NT2/D1 (cell line): ENCODE data around the gene KTN1.

ENCODE experiments used
- DNase-seq: peaks from one replicate; pipeline ENCODE4 v3.0.0-alpha.2; 2011; ENCODE audit warnings: low read depth, low spot score
- H3K27me3 ChIP-seq: 2 replicates; pipeline ENCODE4 v1.6.0; 2011; ENCODE audit warnings: mild to moderate bottlenecking; ENCODE audit not compliant: insufficient read length, insufficient read depth
- H3K36me3 ChIP-seq: 2 replicates; pipeline ENCODE4 v1.6.1; 2011; ENCODE audit warnings: mild to moderate bottlenecking, low read length, mixed read lengths; ENCODE audit not compliant: insufficient read depth, insufficient read length
- H3K4me1 ChIP-seq: 2 replicates; pipeline ENCODE4 v1.5.1; 2011; ENCODE audit not compliant: insufficient read depth, insufficient read length
- H3K4me3 ChIP-seq: 2 replicates; pipeline ENCODE4 v1.5.1; 2011; ENCODE audit warnings: low read depth; ENCODE audit not compliant: insufficient read length
- H3K9ac ChIP-seq: 2 replicates; pipeline ENCODE4 v1.6.0; 2011; ENCODE audit warnings: low read depth; ENCODE audit not compliant: insufficient read length
- H3K9me3 ChIP-seq: 2 replicates; pipeline ENCODE4 v1.5.1; 2011; ENCODE audit warnings: mild to moderate bottlenecking, low read length; ENCODE audit not compliant: insufficient read depth
- SUZ12 ChIP-seq: IDR thresholded peaks from 2 replicates; pipeline ENCODE4 v1.6.1; 2011; ENCODE audit not compliant: insufficient read length, insufficient read depth; ENCODE audit errors: extremely low read depth
- YY1 ChIP-seq: IDR thresholded peaks from 2 replicates; pipeline ENCODE4 v1.6.1; 2011; ENCODE audit not compliant: insufficient read length, insufficient read depth
- ZNF274 ChIP-seq: IDR thresholded peaks from 2 replicates; pipeline ENCODE4 v1.6.1; 2011; ENCODE audit warnings: mild to moderate bottlenecking, low read depth, low read length

Gene KTN1

DNA sequence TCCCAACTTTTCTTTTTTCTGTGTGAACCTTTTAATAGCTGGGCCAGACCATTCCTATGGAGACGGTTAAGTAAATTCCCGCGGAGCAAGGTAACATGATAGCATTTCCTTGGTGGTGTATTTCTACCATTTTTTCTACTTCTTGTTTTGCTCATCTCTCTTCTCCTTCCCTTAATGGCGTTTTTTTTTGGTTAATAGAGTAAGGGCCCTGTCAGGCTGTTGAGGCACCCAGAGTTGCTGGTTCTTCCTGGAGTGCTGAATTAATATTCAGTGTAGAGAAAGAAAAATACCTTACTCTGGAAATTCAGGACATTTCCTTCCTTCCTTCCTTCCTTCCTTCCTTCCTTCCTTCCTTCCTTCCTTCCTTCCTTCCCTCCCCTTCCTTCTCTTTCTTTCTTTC, 137.6 kb downstream of the KTN1 start:
- TF ChIP-seq SUZ12 (no peak), YY1 (no peak), ZNF274 (no peak)
- Histone ChIP-seq H3K9me3 (no peaks in the 10 kb centered on the region), H3K4me3 (no peak overlapping the region), H3K9ac (no peak overlapping the region), H3K27me3 (no peaks in the 10 kb centered on the region), H3K36me3 (no peaks in the 10 kb centered on the region), H3K4me1 (peaks cover 2% of the 10 kb centered on the region)
- no peak for DNase-seq

DNA sequence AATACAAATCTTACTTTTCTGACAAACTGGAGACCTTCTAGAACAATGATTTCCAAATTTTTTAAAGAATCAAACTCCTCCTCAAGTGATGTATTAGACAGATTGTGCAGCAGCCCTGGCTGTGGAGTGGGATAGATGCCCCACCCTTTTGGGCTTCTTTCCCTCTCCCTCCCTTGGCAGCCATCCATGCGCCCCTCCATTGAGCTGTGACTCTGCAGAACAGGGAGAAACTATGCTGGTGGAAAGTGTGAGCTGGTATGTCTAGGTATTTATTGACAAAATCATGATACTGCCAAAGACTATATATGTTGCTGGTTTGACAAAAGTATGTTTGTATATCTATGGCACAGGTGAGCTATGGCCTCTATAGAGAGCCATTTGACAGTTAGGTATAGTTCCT, 138.5 kb downstream of the KTN1 start:
- H3K4me3 ChIP-seq, result no peak overlapping the region
- H3K36me3 ChIP-seq, result no peaks in the 10 kb centered on the region
- TF ChIP-seq YY1 (no peak), ZNF274 (no peak), SUZ12 (no peak)
- no peaks in the 10 kb centered on the region for H3K27me3 ChIP-seq
- DNase-seq, result no peak
- H3K9ac ChIP-seq, result no peak overlapping the region
- H3K9me3 ChIP-seq, result no peaks in the 10 kb centered on the region
- H3K4me1 ChIP-seq, result peaks cover 2% of the 10 kb centered on the region

DNA sequence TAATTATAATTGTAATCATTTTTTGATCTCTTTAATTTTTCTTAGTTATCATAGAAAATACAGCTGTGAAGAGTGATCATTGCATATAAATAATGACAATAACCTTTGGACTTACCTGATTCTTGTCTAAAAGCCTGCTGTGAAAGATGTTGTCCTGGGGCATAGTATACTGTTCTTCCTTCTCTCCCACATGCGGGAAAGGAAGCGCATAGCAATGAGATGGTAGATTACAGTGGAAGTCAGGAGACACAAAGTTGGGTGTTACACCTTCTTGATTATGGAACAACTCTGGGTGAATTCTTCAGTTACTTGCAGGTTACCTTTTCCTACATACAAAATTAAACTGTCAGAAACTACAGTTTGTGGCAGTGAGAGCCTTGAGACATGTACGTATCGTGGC, 140.8 kb downstream of the KTN1 start:
- Histone ChIP-seq H3K9me3 (no peaks in the 10 kb centered on the region), H3K27me3 (no peaks in the 10 kb centered on the region), H3K4me3 (no peak overlapping the region), H3K36me3 (no peaks in the 10 kb centered on the region), H3K9ac (no peak overlapping the region), H3K4me1 (no peaks in the 10 kb centered on the region)
- no peak for DNase-seq
- TF ChIP-seq YY1, result no peak
- no peak for TF ChIP-seq ZNF274
- no peak for TF ChIP-seq SUZ12

DNA sequence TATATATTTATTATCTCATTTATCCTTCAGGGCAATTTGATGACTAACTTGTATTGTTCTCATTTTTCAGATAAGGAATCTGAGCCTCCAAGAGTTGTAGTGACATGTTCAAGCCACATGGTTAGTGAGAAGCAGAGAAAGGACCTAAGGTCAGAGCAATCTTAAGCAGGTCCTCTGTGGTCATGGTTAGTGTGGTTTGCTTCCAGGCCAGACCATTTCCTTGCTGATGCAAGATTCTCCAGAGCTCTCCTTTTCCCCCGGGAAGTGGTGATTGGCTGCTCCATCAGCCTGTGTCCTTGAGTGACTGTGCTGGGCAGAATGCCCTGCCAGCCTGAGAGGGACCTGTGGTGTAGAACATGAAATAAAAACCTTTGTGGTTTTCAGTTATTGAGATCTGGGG, 141.3 kb downstream of the KTN1 start:
- Histone ChIP-seq H3K4me1 (no peaks in the 10 kb centered on the region), H3K36me3 (no peaks in the 10 kb centered on the region), H3K27me3 (no peaks in the 10 kb centered on the region), H3K4me3 (no peak overlapping the region), H3K9me3 (no peaks in the 10 kb centered on the region), H3K9ac (no peak overlapping the region)
- TF ChIP-seq SUZ12 (no peak), ZNF274 (no peak), YY1 (no peak)
- DNase-seq, result no peak

DNA sequence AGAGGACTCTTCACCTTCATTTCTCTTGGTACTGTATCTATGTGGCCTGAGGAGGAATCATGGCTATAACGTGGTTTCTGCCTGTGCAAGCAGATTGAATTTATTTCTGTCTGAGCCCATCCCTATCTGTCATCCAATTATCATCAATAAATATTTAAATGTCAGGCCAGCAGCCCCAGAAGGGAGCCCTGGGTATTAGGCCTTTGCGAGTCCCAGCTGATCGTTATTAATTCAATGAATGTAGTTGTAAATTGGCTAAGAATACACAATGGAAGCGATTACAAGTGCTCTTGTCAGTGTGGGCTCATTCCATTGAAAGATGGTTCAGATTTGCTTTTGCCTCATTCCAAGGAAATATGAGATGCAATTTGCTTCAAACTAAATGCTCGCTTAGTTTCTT, 142.0 kb downstream of the KTN1 start:
- Histone ChIP-seq H3K4me1 (no peaks in the 10 kb centered on the region), H3K4me3 (no peak overlapping the region), H3K27me3 (no peaks in the 10 kb centered on the region), H3K9me3 (no peaks in the 10 kb centered on the region), H3K9ac (no peak overlapping the region), H3K36me3 (no peaks in the 10 kb centered on the region)
- DNase-seq, result no peak
- TF ChIP-seq SUZ12, result no peak
- no peak for TF ChIP-seq YY1

DNA sequence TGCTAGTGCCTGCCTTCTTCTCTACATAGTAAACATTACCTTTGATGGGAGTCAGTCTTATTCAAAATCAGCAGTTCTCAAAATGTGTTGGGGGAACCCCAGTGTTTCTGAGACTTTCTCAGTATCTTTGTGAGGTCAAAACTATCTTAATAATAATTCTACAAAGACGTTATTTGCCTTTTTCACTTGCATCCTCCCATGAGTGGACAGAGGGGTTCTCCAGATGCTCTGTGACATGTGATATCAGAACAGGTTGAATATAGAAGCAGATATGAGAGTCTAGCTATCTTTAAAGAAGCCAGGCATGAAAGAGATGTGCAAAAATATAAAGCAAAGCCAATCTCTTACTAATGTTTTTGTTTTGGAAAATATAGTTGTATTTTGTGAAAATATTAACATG, 144.7 kb downstream of the KTN1 start:
- Histone ChIP-seq H3K36me3 (no peaks in the 10 kb centered on the region), H3K9me3 (no peaks in the 10 kb centered on the region), H3K4me1 (no peaks in the 10 kb centered on the region), H3K4me3 (no peak overlapping the region), H3K27me3 (no peaks in the 10 kb centered on the region), H3K9ac (no peak overlapping the region)
- no peak for DNase-seq
- no peak for TF ChIP-seq ZNF274
- no peak for TF ChIP-seq SUZ12
- no peak for TF ChIP-seq YY1

DNA sequence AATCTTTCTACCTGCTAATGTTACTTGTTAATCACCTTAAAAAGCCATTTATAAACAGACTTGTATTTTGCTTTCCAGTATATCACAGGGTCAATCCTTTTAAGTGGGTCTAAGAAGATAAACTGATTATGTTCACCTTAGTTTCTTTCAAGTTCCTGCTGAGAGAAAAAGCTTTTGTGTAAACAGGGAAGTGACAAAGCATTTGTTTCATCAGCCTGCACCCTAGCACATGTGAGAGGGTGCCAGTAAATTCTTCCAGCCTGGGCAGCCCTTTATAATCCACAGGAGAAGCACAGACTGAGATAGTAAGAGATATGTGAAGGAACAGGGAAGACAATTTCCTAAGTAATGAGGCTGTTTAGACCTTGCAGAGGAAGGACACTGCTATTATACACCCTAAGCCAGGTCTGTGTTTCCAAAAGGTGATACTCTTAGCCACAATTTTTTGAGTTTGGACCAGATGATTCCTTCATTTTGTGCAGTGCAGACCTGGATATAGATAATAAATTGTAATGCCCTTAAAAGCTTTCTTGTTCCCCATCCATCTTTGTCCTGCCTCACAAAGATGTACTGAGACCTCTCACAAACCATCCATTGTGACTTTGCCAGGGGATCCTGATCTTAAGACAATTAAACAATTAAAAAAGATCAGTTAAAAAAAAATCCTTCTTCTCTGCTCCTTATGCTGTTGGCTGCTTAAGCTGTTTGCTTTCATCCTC, 150.7 kb downstream of the KTN1 start:
- H3K36me3 ChIP-seq, result no peaks in the 10 kb centered on the region
- no peak overlapping the region for H3K4me3 ChIP-seq

More for the DNA sequence above, 150.7 kb downstream of the KTN1 start:
- no peaks in the 10 kb centered on the region for H3K27me3 ChIP-seq
- H3K9me3 ChIP-seq, result no peaks in the 10 kb centered on the region
- no peak for TF ChIP-seq YY1
- TF ChIP-seq ZNF274, result no peak
- no peak for TF ChIP-seq SUZ12
- DNase-seq, result no peak
- H3K9ac ChIP-seq, result no peak overlapping the region
- no peaks in the 10 kb centered on the region for H3K4me1 ChIP-seq
